ENCODE measurements around the gene DNAJB8.

DNAJB8 gene

DNA sequence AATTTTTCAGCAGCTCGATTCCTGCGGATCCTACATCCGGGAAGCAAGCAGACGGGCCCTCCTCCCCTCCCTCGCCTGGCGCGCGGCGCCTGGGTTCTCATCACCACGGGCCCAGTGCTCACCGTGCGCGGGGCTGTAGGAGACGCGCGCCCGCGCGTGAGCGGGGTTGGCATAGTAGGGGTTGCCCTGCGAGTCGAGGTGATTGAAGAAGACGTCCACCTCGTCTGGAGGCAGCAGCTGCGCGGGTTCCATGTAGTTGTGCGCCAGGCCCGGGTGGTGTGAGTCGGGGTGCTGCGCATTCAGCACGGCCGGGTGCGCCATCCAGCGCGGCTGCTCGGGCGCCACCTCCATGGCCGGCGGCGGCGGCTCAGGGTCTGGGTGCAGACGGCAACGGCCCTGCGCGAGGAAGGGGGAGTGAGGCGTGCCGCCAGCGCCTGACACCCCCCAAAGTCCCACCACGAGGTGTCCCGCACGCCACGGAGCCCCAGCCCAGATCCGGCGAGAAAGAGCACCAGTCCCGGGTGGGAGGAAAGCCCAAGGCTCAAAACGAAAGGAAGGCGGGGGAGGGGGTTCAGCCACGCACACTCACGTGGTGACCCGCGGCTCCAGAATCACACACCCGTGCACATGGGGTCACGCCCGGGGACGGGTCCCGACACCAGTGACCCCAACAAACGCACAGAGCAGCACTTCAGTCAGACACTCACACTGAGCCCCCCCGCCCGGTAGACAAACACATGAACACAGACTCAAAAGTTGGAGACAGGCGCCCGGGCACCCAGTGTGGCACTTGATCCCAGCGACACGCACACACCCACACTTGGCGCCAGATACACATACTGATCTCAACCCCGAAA is 20.2 kb upstream of the DNAJB8 start:
- H3K4me3 ChIP-seq, result peak overlapping the region; percentile 86
- TF ChIP-seq, protein P1, sequence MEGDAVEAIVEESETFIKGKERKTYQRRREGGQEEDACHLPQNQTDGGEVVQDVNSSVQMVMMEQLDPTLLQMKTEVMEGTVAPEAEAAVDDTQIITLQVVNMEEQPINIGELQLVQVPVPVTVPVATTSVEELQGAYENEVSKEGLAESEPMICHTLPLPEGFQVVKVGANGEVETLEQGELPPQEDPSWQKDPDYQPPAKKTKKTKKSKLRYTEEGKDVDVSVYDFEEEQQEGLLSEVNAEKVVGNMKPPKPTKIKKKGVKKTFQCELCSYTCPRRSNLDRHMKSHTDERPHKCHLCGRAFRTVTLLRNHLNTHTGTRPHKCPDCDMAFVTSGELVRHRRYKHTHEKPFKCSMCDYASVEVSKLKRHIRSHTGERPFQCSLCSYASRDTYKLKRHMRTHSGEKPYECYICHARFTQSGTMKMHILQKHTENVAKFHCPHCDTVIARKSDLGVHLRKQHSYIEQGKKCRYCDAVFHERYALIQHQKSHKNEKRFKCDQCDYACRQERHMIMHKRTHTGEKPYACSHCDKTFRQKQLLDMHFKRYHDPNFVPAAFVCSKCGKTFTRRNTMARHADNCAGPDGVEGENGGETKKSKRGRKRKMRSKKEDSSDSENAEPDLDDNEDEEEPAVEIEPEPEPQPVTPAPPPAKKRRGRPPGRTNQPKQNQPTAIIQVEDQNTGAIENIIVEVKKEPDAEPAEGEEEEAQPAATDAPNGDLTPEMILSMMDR (IDR thresholded peaks at IDR 0.05), result no peak
- H3K27ac ChIP-seq, result peak overlapping the region in 1 of 2 donors; percentile 79
- DNase-seq (ENCODE audit: low spot score), result no peak

DNA sequence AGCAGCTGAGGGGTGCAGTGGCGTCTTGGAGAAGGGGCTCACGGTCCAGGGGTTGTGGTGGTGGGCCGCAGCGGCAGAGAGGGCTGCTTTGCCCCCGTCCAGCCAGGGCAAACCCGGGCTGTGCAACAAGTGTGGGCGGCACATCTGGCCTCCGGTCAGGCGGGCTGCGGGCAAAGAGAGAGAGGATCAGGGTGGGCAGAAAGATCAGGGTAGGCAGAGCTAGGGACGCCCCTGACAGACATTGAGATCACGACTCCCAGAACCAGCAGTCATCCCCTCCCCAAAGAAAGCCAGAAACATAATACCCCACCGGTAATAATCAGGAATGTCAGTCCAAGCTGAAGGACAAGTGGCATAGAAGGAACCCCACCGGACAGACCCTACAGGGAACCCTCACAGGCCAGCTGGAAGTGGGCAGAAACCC is 19.5 kb upstream of the DNAJB8 start:
- DNase-seq (ENCODE audit: low spot score), result no peak
- TF ChIP-seq, protein P1 (IDR thresholded peaks at IDR 0.05), result no peak
- Histone ChIP-seq H3K27ac (no peak overlapping the region), H3K4me3 (peak overlapping the region; percentile 86)

DNA sequence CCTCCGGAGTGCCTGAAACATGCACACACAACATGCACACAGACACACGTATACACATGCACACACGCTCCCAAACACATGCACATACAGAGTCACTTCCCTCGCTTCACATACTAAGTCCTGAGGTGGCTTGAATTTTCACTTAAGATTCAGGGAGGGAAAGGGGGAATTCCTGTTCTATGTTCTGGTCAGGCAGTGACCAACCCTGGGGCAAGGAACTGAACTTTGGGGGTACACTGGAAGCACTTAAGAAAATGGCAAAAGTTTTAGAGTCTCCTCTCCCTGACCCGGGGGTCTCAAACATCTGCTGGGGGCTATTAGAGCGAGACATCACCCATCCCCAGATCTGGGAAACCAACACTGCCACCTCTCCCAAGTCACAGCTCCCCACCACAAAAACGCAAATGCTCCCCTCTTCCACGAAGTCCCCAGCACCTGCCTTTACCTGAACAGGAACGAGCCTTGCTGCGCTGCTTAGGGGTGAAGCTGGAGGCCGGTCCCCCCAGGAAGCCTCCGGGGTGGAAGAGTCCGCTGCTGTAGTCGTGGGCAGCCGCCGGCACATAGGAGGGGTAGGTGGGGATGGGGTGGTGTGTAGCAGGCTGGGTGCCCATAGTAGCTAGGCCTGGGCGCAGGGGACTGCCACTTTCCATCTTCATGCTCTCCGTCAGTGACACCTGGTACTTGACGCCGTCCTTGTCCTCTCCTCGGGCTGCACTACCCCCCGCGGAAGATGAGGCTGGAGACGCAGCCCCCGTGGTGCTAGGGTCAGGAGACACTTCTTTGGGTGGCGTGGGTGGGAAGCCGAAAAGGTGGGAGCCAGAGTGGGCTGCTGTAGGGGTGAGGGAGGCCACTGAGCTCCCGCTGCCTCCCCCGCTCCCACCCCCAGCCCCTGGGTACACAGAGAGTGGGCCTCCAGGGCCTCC is 18.9 kb upstream of the DNAJB8 start:
- TF ChIP-seq, protein P1 (IDR thresholded peaks at IDR 0.05), result no peak
- DNase-seq (ENCODE audit: low spot score), result no peak
- Histone ChIP-seq H3K4me3 (peak overlapping the region; percentile 86), H3K27ac (no peak overlapping the region)

DNA sequence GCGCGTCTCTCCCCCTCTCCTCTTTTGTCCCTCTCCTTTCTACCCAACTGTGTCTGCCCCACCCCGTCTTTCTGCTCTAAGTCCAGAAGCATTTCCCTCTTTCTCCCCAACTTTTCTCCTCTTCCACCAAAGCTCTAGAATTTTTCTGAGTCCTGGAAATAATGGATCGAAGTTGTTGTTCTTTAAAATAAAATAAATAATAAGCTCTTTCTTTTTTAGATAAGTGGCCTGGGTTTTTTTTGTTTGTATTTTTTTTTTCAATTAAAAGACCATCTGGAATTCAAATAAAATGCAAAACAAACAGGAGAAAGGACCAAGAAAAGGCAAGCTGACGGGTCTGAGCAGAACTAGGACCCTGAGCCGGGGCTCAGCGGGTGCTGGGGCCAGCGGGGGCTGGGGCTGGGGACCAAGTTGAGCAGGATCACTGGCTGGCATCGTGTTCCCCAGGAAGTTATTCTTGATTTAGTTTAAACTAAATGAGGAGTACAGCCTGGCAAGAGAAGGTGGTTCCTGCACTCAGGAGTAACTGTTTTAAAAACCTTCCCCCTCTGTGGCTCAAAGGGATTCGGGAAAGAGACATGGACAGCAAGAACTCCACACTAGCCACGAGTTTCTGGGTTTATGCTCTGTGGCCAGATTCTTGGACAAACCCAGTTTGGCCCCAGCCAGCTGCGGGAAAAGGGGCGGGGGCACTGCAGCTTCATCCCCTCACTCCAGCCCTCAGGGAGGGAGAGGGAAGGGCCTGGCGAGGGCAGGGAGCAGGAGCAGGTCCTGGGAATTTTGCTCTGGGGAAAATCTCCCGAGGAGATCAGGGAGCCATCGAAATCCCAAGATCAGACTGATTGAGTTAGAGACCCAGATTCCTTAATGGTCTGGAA is 18.0 kb upstream of the DNAJB8 start:
- peak overlapping the region in 1 of 2 donors; percentile 55 for H3K27ac ChIP-seq
- DNase-seq (ENCODE audit: low spot score), result no peak
- TF ChIP-seq, protein P1 (IDR thresholded peaks at IDR 0.05), result no peak
- H3K4me3 ChIP-seq, result peak overlapping the region; percentile 86

DNA sequence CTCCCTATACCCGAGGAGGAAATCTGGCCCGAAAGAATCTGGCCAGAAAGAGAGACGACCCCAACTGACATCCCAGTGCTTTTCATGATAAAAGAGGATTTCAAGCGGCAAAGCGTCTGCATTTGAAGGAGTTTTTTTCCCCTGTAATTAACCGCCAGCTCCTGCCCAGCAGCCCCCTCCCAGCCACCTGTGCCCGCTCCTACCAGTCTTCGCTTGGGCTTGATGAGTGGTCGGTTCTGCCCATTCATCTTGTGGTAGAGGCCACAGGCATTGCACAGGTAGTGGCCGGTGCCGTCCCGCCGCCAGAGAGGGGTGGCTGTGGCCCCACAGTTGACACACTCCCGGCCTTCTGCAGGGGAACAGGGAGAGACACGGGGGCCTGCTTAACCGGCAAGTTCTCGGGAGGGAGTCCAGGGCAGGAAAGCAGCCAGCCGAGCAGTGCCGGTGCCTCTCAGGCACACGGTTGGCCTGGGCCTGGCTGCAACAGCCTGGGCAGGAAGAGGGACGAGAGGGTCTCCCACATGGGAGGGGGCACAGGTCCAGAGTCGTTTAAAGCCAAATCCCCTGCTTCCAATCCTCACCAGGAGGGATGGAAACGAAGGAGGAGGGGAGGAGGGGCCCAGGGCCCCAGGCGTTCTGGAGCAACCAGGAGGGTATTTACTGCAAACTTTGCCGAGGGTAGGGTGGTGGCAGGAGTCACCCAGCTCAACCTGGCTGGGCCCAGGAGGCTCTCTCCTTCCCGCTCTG is 17.1 kb upstream of the DNAJB8 start:
- Histone ChIP-seq H3K27ac (peak overlapping the region in 1 of 2 donors; percentile 55), H3K4me3 (peak overlapping the region; percentile 13)
- TF ChIP-seq, protein P1 (IDR thresholded peaks at IDR 0.05), result no peak
- no peak for DNase-seq (ENCODE audit: low spot score)
